Karpas-422 (cell line): Measurements from ENCODE around the gene SLC16A13. TPM values are rescaled to one million over a fixed set of nuclear protein-coding genes. Genes with fewer than 3 reads are reported as not detected.
"Not testable (repeated sequence)": the region's sequence is repeated elsewhere in the genome, so short reads cannot be mapped to it uniquely, and the experiment has no call there.

ENCODE experiments used
- DNase-seq: peaks from one replicate; pipeline ENCODE4 v3.0.0-alpha.2; 2015
- H2AFZ ChIP-seq: fragments of 200-600 bp; sonication (generic); 2 replicates; pipeline ENCODE4 v1.6.1; 2014; ENCODE audit warnings: antibody characterized with exemption, low read length, mixed read lengths
- H3K27ac ChIP-seq: fragments of 200-600 bp; sonication (generic); 2 replicates; pipeline ENCODE4 v1.5.1; 2014; ENCODE audit warnings: mild to moderate bottlenecking, low read length, moderate library complexity
- H3K27me3 ChIP-seq: fragments of 200-600 bp; sonication (generic); 2 replicates; pipeline ENCODE4 v1.6.1; 2014; ENCODE audit warnings: low read length, mixed read lengths
- H3K36me3 ChIP-seq: fragments of 200-600 bp; sonication (generic); 2 replicates; pipeline ENCODE4 v1.6.1; 2014; ENCODE audit warnings: low read length, mixed read lengths; ENCODE audit not compliant: insufficient read depth
- H3K4me1 ChIP-seq: fragments of 200-600 bp; sonication (generic); 2 replicates; pipeline ENCODE4 v1.6.1; 2014; ENCODE audit warnings: mild to moderate bottlenecking, low read length, mixed read lengths
- H3K4me2 ChIP-seq: fragments of 200-600 bp; sonication (generic); 2 replicates; pipeline ENCODE4 v1.6.1; 2014; ENCODE audit warnings: low read length, low read depth, mild to moderate bottlenecking; ENCODE audit not compliant: poor library complexity, severe bottlenecking
- H3K4me3 ChIP-seq: fragments of 200-600 bp; sonication (generic); 2 replicates; pipeline ENCODE4 v1.5.1; 2014; ENCODE audit warnings: mild to moderate bottlenecking, antibody characterized with exemption, low read length, mixed read lengths
- H3K79me2 ChIP-seq: fragments of 200-600 bp; sonication (generic); 2 replicates; pipeline ENCODE4 v1.6.1; 2014; ENCODE audit warnings: mild to moderate bottlenecking, low read length, mixed read lengths
- H3K9ac ChIP-seq: fragments of 200-600 bp; sonication (generic); 2 replicates; pipeline ENCODE4 v1.6.0; 2014; ENCODE audit warnings: low read length
- H3K9me2 ChIP-seq: fragments of 200-600 bp; sonication (generic), shearing (Covaris generic); replicated peaks from 2 replicates; pipeline ENCODE4 v1.6.0; 2014; ENCODE audit warnings: mild to moderate bottlenecking, low read length, moderate library complexity; ENCODE audit not compliant: insufficient read depth
- H3K9me3 ChIP-seq: fragments of 300-700, 200-600 bp; sonication (generic); 2 replicates; pipeline ENCODE4 v1.6.1; 2014; ENCODE audit warnings: low read length, mixed read lengths
- H4K20me1 ChIP-seq: fragments of 200-600 bp; sonication (generic); 2 replicates; pipeline ENCODE4 v1.6.1; 2014; ENCODE audit warnings: mild to moderate bottlenecking, antibody characterized with exemption, low read length, low read depth; ENCODE audit not compliant: insufficient read depth
- small RNA-seq: library from RNA; depleted of rRNA; stranded (forward); fragments of <200 nt; gene quantifications from one replicate; pipeline ENCODE3, GENCODE V24; 2014
- total RNA-seq: library from RNA; depleted of rRNA; stranded (reverse); fragments of >200 nt; shearing (Covaris generic); gene quantifications from 2 replicates; pipeline ENCODE4 v1.2.3, GENCODE V29; 2014; ENCODE audit warnings: low replicate concordance; rRNA removed

The SLC16A13 gene
- total RNA-seq, 1 experiment from 2014 or later, result 6.0 TPM

DNA sequence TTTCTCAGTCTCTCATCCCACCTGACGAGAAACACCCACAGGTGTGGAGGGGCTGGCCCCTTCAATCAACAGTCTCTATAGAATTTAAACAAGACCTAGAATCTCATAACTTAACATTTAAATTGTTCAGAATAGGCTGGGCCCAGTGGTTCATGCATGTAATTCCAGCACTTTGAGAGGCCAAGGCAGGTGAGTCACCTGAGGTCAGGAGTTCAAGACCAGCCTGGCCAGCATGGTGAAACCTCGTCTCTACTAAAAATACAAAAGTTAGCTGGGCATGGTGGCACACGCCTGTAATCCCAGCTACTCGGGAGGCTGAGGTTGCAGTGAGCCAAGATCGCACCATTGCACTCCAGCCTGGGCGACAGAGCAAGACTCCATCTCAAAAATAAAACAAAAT is 53.8 kb downstream of the SLC16A13 start:
- not testable (repeated sequence) for H3K4me2 ChIP-seq, H3K4me1 ChIP-seq, H3K9ac ChIP-seq, H4K20me1 ChIP-seq, H3K9me2 ChIP-seq, H3K4me3 ChIP-seq, DNase-seq, H2AFZ ChIP-seq, H3K36me3 ChIP-seq, H3K27me3 ChIP-seq, H3K27ac ChIP-seq, H3K79me2 ChIP-seq, H3K9me3 ChIP-seq

Small RNA genes within 50 kb of the gene (small RNA-seq; reads per million reads assigned to genes)
- gene AC120057.1, result not detected

Other genes starting within 250 kb of the SLC16A13 start
- gene TEKT1, start 204.3 kb upstream of the SLC16A13 start, total RNA-seq, result not detected in 2 replicates
- not detected in 2 replicates for gene ALOX12, start 40.0 kb upstream of the SLC16A13 start, total RNA-seq
- gene RNASEK, start 23.4 kb upstream of the SLC16A13 start, total RNA-seq, result 107 and 310 TPM in 2 replicates
- not detected in 2 replicates for gene BCL6B, start 13.0 kb upstream of the SLC16A13 start, total RNA-seq
- not detected in 2 replicates for gene SLC16A11, start 8.1 kb downstream of the SLC16A13 start, total RNA-seq
- gene CLEC10A, start 44.2 kb downstream of the SLC16A13 start, total RNA-seq, result not detected in 2 replicates
- not detected in 2 replicates for gene ASGR2, start 78.8 kb downstream of the SLC16A13 start, total RNA-seq
- 1.2 TPM in 1 of 2 replicates, not detected in the other for gene ASGR1, start 143.4 kb downstream of the SLC16A13 start, total RNA-seq
- gene DLG4, start 183.8 kb downstream of the SLC16A13 start, total RNA-seq, result 8.5 and 24.1 TPM in 2 replicates
- gene ACADVL, start 183.9 kb downstream of the SLC16A13 start, total RNA-seq, result 245 and 371 TPM in 2 replicates
- 75.2 and 117 TPM in 2 replicates for gene DVL2, start 198.5 kb downstream of the SLC16A13 start, total RNA-seq
- gene PHF23, start 203.4 kb downstream of the SLC16A13 start, total RNA-seq, result 36.7 and 69.3 TPM in 2 replicates
- 218 and 301 TPM in 2 replicates for gene GABARAP, start 206.4 kb downstream of the SLC16A13 start, total RNA-seq
- 52.6 and 87.8 TPM in 2 replicates for gene CTDNEP1, start 215.7 kb downstream of the SLC16A13 start, total RNA-seq
- 38.8 and 53.4 TPM in 2 replicates for gene ELP5, start 216.2 kb downstream of the SLC16A13 start, total RNA-seq
- not detected in 2 replicates for gene CLDN7, start 226.5 kb downstream of the SLC16A13 start, total RNA-seq
- 0.14 TPM in 1 of 2 replicates, not detected in the other for gene SLC2A4, start 245.7 kb downstream of the SLC16A13 start, total RNA-seq